ENCODE measurements around the gene TSHZ2.
"Not testable (repeated sequence)": the region's sequence is repeated elsewhere in the genome, so short reads cannot be mapped to it uniquely, and the experiment has no call there.

The TSHZ2 gene

GRCh38 chr20:53529658-53530057 lies 557.5 kb downstream of the TSHZ2 start:
- ChIA-PET CTCF (no interaction called here), POLR2A (no interaction called here)
- no peak for DNase-seq (ENCODE audit: extremely low spot score)
- TF ChIP-seq CTBP1 (IDR thresholded peaks at IDR 0.05; ENCODE audit: borderline replicate concordance) (no peak), LEF1 (IDR thresholded peaks at IDR 0.05; ENCODE audit: borderline replicate concordance) (no peak), ARNT (IDR thresholded peaks at IDR 0.05) (no peak), PKNOX1 (IDR thresholded peaks at IDR 0.05) (no peak), L3MBTL2 (conservative IDR thresholded peaks at IDR 0.05) (no peak), FOXK2 (IDR thresholded peaks at IDR 0.05) (no peak), FOXA1 (IDR thresholded peaks at IDR 0.05) (no peak), TARDBP (IDR thresholded peaks at IDR 0.05) (no peak), FOXM1 (IDR thresholded peaks at IDR 0.05; ENCODE audit: borderline replicate concordance) (no peak), NFRKB (IDR thresholded peaks at IDR 0.05) (no peak), SUZ12 (IDR thresholded peaks at IDR 0.05) (no peak), BHLHE40 (IDR thresholded peaks at IDR 0.05; ENCODE audit: borderline replicate concordance) (no peak), ZNF384 (IDR thresholded peaks at IDR 0.05) (no peak), ELF4 (IDR thresholded peaks at IDR 0.05) (no peak), SP1 (IDR thresholded peaks at IDR 0.05) (no peak), HDGF (IDR thresholded peaks at IDR 0.05; ENCODE audit: borderline replicate concordance) (no peak)

GRCh38 chr20:53530440-53530839 lies 558.3 kb downstream of the TSHZ2 start:
- TF ChIP-seq FOXA1 (IDR thresholded peaks at IDR 0.05) (no peak), SP1 (IDR thresholded peaks at IDR 0.05) (no peak), ZNF384 (IDR thresholded peaks at IDR 0.05) (no peak), HDGF (IDR thresholded peaks at IDR 0.05; ENCODE audit: borderline replicate concordance) (no peak), PKNOX1 (IDR thresholded peaks at IDR 0.05) (no peak), NFRKB (IDR thresholded peaks at IDR 0.05) (no peak)
- DNase-seq (ENCODE audit: extremely low spot score): no peak
- CTCF ChIA-PET: no interaction called here
- POLR2A ChIA-PET: no interaction called here

- CTCF ChIA-PET; POLR2A ChIA-PET; DNase-seq (ENCODE audit: extremely low spot score): not testable (repeated sequence)
Observed at GRCh38 chr20:53532654-53533312, 560.6 kb downstream of the TSHZ2 start.

GRCh38 chr20:53533500-53533899 lies 561.3 kb downstream of the TSHZ2 start:
- POLR2A ChIA-PET: no interaction called here
- CTCF ChIA-PET: no interaction called here
- TF ChIP-seq NFRKB (IDR thresholded peaks at IDR 0.05) (no peak), HDGF (IDR thresholded peaks at IDR 0.05; ENCODE audit: borderline replicate concordance) (no peak), SP1 (IDR thresholded peaks at IDR 0.05) (no peak), SUZ12 (IDR thresholded peaks at IDR 0.05) (no peak), FOXA1 (IDR thresholded peaks at IDR 0.05) (no peak), BHLHE40 (IDR thresholded peaks at IDR 0.05; ENCODE audit: borderline replicate concordance) (no peak), CTBP1 (IDR thresholded peaks at IDR 0.05; ENCODE audit: borderline replicate concordance) (no peak)
- no peak for DNase-seq (ENCODE audit: extremely low spot score)

- no peak for DNase-seq (ENCODE audit: extremely low spot score)
- TF ChIP-seq FOXK2 (IDR thresholded peaks at IDR 0.05): no peak
- TF ChIP-seq LEF1 (IDR thresholded peaks at IDR 0.05; ENCODE audit: borderline replicate concordance): no peak
- POLR2A ChIA-PET: no interaction called here
- CTCF ChIA-PET: no interaction called here
Observed at GRCh38 chr20:53534037-53534436, 561.9 kb downstream of the TSHZ2 start.

GRCh38 chr20:53535878-53536277 lies 563.7 kb downstream of the TSHZ2 start:
- CTCF ChIA-PET: interaction anchor here (1.9 kb wide), 1 partner anchor 12 kb away, joined by 6 read pairs; no protein-coding TSS in a partner anchor
- POLR2A ChIA-PET: no interaction called here

GRCh38 chr20:53536382-53536781 lies 564.2 kb downstream of the TSHZ2 start:
- DNase-seq (ENCODE audit: extremely low spot score); POLR2A ChIA-PET: not testable (repeated sequence)
- CTCF ChIA-PET: interaction anchor here (1.9 kb wide), 1 partner anchor 11 kb away, joined by 6 read pairs; no protein-coding TSS in a partner anchor

More at GRCh38 chr20:53535878-53536277, 563.7 kb downstream of the TSHZ2 start:
- TF ChIP-seq NFRKB (IDR thresholded peaks at IDR 0.05) (no peak), LEF1 (IDR thresholded peaks at IDR 0.05; ENCODE audit: borderline replicate concordance) (no peak), FOXM1 (IDR thresholded peaks at IDR 0.05; ENCODE audit: borderline replicate concordance) (no peak)
- no peak for DNase-seq (ENCODE audit: extremely low spot score)

GRCh38 chr20:53539516-53539915 lies 567.4 kb downstream of the TSHZ2 start:
- POLR2A ChIA-PET: no interaction called here
- TF ChIP-seq L3MBTL2 (conservative IDR thresholded peaks at IDR 0.05) (no peak), ARNT (IDR thresholded peaks at IDR 0.05) (no peak)
- no peak for DNase-seq (ENCODE audit: extremely low spot score)
- CTCF ChIA-PET: no interaction called here

All from HEK293T (cell line).